Ramos (cell line): ENCODE data around the gene PRKCB.
"Not testable (repeated sequence)": the region's sequence is repeated elsewhere in the genome, so short reads cannot be mapped to it uniquely, and the experiment has no call there.

ENCODE experiments used
- in situ Hi-C: fragments of 300-500 bp; cut with MboI; formaldehyde crosslinking; loops from one replicate; pipeline ENCODE4 v1.14.3; 2022; ENCODE audit warnings: low sequenced_read_pairs; ENCODE audit not compliant: unreplicated experiment

The PRKCB gene

DNA sequence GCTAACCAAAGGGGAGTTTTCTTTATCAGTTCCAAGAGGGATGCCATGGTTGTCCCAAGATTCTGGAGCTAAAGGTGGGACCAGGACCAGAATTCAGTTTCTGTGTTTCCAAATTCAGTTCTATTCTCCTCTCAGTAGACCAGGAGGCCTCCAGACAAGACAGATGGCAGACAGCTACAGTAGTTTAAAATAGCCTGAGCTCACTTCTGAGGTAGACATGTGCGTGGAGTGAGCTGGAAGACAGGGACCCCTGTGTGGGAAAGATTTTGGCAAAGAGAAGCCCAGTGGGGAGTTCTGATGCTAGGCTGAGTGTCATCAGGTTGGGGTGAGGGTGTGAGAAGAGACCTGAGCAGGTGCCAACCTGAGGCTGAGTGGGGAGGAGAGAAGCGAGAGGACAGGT is 95.4 kb downstream of the PRKCB start:
- in situ Hi-C loops, result no loop called here

DNA sequence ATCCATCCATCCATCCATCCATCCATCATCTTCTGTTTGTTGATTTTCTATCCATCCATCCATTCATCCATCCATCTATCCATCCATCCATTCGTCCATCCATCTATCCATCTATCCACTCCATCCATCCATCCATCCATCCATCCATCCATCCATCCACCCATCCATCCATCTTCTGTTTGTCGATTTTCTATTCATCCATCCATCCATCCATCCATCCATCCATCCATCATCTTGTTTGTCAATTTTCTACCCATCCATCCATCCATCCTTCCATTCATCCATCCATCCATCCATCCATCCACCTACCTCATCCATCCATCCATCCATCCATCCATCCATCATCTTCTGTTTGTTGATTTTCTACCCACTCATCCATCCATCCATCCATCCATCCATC is 97.9 kb downstream of the PRKCB start:
- in situ Hi-C loops, result not testable (repeated sequence)

DNA sequence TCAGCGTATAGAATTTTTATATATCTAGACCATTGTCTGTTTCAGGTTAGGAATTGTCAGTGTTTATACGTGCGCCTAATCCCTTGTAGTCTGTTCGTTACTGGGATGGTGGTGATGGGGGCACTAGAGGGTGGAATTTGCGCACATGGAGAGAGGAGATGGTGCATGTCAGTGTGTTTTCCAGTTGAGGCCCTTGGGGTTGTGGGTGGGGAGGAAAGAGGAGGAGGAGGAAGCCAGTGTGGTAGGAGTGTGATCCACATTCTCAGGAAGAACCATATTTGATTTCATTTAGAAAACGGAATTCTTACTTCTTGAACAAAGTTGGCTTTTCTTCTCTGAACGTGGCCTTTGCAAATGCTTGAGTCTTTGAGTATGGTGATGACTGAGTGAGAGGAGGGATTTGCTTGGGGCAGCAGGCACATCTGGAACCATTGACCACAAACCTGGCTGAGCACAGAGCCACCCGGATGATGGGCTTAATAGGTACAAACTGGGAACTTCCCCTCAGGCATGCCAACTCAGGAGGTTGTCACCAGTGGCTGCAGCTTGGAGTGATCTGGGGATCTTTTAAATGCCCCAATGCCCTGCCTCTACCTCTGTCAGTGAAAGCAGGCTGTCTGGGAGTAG is 98.9 kb downstream of the PRKCB start:
- in situ Hi-C loops, result no loop called here

DNA sequence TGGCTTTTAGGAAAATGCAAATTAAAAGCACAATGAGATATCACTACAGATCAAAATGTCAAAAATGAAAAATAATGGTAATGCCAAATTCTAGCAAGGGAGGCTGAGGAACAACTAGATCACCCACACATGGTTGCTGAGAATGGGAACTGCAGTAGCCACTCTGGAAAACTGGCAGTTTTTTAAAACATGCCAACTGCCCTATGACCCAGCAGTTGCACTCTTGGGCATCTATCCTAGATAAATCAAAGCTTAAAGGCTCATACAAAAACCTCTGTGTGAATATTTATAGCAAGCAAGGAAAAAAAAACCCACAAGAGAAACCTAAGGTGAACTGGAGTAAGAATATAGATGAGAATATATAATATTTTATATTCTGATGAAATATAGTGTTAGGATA is 104.3 kb downstream of the PRKCB start:
- in situ Hi-C loops, result no loop called here

DNA sequence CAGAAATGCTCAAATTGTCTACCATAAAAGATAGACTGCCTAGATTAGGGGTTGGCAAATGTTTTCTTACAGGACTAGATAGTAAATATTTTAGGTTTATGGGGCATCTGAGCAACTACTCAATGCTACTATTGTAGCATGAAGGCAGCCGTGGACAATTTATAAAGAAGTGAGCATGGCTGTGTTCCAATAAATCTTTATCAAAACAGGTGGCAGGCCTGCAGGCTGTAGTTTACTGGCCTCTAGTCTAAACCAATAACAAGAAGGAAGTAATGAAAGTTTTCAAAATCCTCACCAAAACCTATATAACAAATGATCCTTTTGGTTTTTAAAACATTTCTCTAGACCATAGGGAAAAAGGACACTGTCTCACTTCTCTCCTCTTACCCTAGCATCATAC is 105.2 kb downstream of the PRKCB start:
- in situ Hi-C loops, result no loop called here

DNA sequence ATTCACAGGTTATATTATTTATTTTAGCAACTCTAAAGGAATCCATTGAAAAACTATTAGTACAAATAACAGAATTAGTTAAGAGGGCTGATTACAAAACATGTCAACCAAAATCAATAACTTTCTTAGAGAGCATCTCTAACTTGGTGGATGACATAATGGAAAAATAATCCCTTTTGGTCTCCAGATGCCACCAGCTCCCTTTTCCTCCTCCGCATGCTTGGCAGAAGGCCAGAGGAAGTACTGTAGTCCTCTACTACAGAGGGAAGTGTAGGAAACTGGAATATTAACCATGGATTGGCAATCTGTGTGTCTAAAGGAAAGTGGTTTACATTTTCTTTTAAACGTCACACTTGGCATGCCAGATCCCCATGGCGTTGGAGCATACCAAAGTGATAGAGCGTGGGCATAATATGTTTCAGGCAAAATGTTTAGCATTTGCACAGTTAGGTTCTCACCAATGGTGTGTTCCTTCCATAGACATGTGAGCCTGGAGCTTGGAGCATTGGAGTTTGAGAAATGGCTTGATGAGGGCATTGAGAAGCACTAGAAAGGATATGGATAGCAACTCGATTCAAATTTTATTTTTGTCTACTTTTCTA is 106.3 kb downstream of the PRKCB start:
- in situ Hi-C loops, result no loop called here

DNA sequence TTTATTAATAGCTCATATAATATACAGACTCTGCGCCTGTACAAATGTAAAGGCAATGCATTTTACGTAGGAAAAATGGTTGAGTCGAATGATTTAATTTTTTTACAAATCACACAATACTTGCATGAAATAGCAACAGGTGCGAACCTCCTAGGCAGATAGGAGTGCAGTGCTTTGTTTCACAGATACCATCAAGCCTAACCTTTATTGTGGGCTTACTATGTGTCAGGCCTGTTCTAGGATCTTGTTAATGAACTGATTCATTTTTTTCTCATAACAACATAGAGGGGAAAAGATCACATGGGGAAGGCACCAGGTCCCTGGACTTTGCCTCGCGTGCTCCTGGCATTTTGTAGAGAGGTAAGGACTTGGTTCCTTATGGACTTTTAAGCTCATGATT is 107.8 kb downstream of the PRKCB start:
- in situ Hi-C loops, result no loop called here

DNA sequence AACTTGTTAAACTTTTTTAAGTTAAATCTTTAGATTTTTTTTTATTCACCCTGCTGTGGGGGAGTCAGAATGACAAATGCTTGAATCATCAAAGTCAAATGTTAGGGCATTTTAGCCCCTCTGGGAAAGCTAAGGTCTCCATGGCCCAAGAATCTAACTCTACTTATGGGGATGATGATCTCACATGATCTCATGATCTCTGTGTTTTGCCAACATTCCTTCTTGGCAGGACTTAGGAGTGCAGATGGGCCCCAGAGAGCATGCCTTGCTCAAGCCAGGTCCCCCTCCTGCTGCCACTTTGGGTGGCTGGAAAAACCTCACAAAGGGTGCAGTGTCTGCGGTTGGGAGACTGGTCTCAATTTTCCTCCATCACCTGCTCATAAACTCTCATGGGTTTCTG is 108.6 kb downstream of the PRKCB start:
- in situ Hi-C loops, result no loop called here

DNA sequence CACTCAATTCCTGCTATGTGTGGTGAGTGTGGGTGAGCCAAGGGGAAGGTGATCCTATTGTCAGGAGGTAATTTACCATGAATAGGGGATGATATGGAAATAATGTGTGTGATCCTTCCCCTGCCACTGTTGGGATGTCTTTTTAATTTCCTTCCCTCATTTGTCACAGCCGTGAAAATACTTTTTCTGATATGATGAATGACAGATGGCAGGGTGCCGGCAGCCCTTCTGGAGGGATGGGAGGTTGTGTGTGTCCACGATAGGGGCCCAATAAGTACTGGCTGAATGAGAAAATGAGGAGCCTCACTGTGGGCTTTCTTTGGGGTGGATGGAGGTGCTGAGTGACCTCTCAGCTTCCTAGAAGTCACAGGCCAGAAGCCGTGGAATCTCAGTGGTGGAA is 109.5 kb downstream of the PRKCB start:
- in situ Hi-C loops, result no loop called here

DNA sequence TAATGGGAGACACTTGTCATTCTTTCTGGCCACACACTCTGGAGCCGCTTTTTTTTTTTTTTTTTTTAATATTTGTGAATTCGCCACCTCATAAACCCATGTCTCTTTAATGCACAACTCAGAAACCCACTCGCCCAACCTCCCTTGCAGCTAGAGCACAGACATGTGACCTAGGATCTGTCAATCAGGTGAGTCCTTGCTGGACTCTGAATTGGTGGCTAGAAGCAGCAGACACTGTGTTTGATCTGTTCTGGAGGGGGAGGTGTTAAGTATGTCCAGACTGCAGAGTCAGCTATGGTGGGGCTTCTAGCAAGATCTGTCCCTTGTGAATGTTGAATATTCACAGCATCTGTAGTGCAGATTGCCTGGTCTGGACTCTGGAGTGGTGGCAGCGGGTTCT is 112.1 kb downstream of the PRKCB start:
- in situ Hi-C loops, result no loop called here

DNA sequence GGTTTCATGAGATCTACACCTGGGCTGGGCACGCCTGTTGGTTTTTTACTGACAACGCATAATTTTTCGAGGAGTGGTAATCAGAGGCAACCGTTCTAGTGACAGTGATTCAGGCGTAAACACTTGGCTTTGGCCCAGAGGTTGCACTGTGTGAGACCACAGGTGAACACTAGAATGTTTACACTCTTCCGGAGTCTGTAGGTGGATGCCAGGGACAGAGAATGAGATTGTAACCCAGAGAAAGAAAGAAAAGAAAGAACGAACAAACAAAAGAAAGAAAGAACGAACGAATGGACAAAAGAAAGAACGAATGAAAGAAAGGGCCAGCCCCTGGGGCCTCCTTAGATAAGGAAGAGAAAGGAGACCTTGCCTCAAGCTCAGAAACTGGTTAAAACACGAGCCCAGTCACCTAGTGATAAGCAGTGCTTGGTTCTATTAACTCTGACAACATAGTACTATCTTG is 113.2 kb downstream of the PRKCB start:
- in situ Hi-C loops, result no loop called here

DNA sequence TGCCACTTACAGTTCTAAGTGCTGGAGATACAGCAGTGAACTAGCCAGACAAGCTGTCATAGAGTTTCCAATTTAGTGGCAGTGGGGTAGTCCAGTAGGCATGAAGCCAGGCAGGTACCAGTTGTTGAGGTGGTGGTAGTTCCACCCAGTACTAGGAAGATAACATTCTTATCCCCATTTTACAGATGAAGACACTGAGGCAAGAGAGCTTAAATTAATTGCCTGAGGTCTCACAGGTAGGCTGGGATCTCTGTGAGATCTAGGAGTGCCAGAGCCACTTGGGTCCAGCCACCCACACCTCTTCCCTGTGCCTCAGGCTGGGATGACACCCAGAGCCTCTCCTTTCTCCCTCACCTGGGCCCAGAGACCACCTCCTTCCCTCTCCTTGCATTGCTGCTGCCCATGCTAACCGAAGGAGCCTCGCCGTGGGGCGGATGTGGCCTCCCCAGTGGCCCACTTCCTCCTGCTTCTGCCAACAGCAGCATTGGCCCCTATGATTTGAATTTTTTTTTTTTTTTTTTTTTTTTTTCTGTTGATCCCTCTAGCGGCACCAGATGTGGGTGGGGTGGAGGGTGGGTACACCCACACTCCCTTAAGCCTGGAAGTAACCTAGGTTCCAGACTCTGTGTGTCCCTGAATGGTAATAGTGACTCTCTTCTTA is 114.0 kb downstream of the PRKCB start:
- in situ Hi-C loops, result no loop called here

DNA sequence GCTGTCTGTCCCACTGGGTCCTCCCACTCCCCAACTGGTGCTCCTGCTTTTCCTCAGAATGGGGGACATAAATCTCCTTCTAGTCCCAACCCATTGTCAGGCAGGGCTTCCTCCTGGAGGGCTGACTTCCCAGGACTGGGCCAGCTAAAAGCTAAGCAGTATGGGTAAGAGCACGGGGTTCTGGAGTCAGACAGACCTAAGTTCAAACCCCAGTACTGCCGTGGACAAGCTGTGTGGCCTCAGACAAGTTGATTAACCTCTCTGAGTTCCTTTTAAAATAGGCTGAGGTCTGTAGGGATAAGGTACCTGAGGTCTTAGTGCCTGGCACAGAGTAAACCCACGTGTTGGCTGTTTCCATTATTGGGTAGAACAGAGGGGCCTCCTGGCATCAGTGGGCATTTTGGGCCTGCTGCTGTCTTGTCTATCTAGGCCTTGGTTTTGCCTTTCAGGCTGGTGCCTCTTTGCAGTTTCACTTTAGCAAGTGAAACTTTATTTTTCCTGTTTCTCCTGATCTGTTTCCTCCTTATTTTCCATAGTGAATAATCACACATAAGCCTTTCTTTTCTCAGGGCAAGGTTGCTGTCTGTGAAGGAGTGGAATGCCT is 114.6 kb downstream of the PRKCB start:
- in situ Hi-C loops, result no loop called here

DNA sequence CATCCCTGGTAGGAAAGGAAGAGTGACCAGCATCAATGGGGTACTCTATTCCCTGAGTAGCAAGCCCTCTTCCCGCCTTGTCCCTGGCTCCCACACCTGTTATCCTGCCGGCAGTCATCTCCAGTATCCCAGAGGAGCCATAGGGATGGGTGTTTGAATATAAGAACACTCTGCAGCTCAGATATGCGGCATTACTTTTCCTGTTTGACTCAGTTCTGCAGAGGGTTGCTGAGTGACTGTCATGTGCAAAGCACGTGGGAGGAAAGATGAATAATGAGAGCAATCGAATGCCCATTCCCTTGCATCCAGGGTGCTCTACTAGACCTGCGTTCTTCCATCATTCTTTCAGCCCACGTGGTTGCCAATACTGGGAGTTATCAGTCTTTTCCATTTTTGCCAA is 115.1 kb downstream of the PRKCB start:
- in situ Hi-C loops, result no loop called here

DNA sequence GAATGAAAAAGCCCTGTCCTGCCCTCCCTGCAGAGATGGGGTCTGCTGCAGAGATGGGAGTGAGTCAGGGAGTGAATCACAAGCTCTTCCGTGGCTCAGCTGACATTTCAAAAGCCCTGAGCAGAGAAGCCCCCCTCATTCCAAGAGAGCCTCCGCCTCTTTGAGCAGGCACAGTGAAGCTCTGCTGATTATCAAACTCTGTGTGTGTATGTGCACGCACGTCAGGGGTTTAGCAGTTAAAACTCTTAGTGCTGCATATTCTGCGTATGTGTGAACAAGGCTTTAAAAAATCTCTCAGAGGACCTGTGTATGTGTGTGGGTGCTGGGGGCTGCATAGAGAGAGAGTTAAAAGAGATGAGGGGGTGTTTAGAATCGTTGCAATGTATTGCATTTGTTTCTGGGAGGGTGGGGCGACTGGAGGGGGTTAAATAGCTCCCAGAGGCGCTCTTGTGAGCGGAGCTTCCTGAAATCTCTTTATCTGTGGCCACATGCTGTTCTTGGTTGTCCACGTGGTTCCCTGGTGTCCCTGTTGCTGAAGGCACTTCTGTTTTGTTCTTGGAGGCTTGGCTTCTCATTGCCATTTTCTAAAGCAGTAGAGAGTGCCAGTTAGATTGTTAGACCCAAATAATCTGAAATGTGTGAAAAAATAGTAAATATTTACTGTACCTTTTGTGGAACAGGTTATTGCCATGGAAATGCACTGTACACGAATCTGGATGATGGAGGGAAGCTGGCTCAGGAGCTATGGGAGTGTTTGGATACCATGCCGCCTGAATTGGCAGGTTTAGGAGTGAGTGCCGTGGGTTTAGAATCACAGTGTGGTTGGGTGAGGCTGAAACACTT is 116.6 kb downstream of the PRKCB start:
- in situ Hi-C loops, result no loop called here

DNA sequence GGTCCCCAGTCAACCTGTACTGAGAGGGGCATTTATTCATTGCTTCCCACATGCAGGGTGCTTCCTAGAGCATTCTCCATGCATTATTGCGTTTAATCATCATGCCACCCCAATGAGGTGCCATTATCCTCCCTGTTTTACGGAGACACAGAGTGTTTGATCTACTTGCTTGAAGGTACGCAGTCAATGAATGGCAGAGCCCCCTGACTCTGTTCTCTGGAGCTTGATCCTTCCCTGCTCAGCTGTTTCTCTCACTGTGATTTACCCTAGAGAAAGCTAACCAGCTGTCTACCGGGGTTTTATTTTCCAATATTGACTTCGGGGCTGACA is 117.2 kb downstream of the PRKCB start:
- in situ Hi-C loops, result no loop called here

DNA sequence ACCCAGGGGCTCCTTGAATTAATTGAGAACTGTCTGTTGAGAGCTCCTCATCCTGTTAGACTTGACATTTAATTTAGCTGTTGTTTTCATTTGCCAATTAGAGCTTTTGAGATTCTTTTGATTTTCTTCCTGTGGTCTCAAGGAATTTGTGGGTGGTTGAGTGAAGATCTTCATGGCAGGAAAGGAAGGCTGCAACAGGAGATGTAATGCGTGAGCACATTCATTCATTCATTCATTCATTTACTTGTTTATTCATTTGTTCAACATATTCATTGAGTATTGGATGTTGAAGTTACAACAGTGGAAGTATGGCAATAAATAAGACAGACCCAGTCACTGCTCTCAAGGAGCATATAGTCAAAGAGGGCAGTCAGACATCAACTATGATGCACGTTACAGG is 117.7 kb downstream of the PRKCB start:
- in situ Hi-C loops, result no loop called here

DNA sequence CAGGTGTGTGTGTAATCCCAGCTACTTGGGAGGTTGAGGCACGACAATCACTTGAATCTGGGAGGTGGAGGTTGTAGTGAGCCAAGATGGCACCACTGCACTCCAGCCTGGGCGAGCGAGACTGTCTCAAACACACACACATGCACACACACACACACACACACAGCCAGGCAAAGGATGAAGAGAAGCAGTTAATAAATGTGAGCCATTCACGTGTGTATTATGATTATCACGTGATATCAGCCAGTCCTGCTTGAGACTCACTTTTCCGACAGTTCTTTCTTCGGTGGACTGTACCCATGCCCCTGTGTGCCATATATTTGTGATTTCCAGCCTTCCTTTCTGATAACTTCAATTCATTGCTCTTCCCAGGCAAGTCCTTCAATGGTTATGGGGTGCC is 119.3 kb downstream of the PRKCB start:
- in situ Hi-C loops, result no loop called here

DNA sequence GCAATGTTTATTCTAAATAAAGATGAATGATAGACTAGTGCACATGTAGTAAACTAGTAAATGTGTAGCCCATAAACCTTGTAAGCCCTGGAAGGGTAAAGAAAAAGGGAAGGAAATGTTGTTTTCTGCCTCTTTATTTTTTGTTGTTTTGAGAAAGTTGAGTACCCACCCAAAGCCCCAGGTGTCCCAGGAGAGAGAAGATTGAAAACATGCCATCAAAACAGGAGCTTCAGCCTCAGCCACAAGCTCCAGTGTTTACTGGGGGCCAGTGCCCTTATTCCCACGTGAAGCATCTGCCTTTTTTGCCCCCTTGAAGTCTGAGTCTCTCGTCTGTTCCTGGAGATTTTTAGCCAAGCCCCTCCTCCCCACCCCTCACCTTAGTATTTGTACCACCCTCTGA is 121.5 kb downstream of the PRKCB start:
- in situ Hi-C loops, result no loop called here

DNA sequence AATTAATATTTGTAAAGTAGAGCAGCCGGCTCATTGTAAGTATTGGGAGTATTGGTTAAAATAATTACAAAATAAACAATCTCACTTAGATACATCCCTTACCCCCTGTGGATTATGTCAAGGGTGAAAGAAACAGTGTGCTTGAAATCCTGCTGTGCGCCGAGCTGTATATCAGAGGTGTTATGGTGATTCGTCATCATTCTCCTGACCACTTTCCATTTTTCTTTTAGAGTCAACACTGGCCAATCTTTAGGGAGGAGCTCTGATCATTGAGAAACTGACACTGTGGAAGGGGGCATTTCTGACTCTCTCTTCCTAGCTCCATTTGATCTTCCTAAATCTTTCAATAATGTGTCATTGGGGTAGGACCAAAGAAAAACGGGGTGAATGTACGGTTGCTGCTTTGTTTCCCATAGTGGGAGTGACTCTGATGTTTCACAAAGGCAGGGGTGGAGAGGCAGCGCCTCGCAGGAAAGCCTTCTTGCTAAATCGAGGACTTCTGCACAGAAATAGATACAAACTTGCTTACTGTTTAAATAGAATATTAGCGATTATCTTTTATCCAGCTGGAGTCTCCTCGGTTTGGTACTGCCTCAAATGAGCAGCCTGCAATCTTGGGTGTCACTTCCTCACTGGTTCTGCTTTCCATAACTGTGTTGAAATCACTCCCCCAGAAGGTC is 123.4 kb downstream of the PRKCB start:
- in situ Hi-C loops, result no loop called here
